Prostate gland (tissue), 2 donors: ENCODE results near the gene DHRS4L2. TPM values are rescaled to one million over a fixed set of nuclear protein-coding genes. Genes with fewer than 3 reads are reported as not detected.
"Not testable (repeated sequence)": the region's sequence is repeated elsewhere in the genome, so short reads cannot be mapped to it uniquely, and the experiment has no call there.

Experiments used
- DNase-seq: peaks from one replicate; pipeline ENCODE4 v3.0.0-alpha.2; 2019; ENCODE audit warnings: low spot score
- H3K27ac ChIP-seq, 2 donors: fragments of 200-600 bp; sonication (generic); 2 replicates each; pipeline ENCODE4 v1.5.1; 2017 to 2019
- H3K27me3 ChIP-seq: fragments of 200-600 bp; sonication (generic); replicated peaks from 2 replicates; pipeline ENCODE4 v1.5.1; 2019; ENCODE audit not compliant: insufficient read depth
- H3K36me3 ChIP-seq, 2 donors: fragments of 200-600 bp; sonication (generic); 1 replicate in 1 of 2; 2 replicates in 1 of 2; pipeline versions ENCODE4 v1.5.1 to v1.8.1; 2017 to 2019
- H3K4me1 ChIP-seq: fragments of 200-600 bp; sonication (generic); replicated peaks from 2 replicates; pipeline ENCODE4 v1.5.1; 2019
- H3K4me3 ChIP-seq, 2 donors: fragments of 200-600 bp; sonication (generic); 2 replicates each; pipeline ENCODE4 v1.5.1; 2017 to 2019
- H3K9me3 ChIP-seq: fragments of 200-600 bp; sonication (generic); 2 replicates; pipeline ENCODE4 v1.5.1; 2017
- CTCF ChIP-seq, 4 experiments: fragments of 200-600 bp in 2 of 4; fragments of 450-650 bp in 2 of 4; sonication (generic) in 2 of 4; IDR thresholded peaks; 1 replicate in 3 of 4; 2 replicates in 1 of 4; pipeline ENCODE4 v1.5.1; 2016 to 2019; ENCODE audit warnings: antibody characterized with exemption in 4 of 4, mild to moderate bottlenecking in 2 of 4, moderate library complexity in 2 of 4
- POLR2A ChIP-seq: fragments of 450-650 bp; IDR thresholded peaks from one replicate; pipeline ENCODE4 v1.6.1; 2016; ENCODE audit warnings: antibody characterized with exemption, mild to moderate bottlenecking
- POLR2AphosphoS5 ChIP-seq: sonication (generic); formaldehyde crosslinking; IDR thresholded peaks from one replicate; pipeline ENCODE4 v1.6.1; 2017; ENCODE audit warnings: antibody characterized with exemption
- WGBS: methylation state at CpG from one replicate; pipeline ENCODE4 v1.1.5; 2018; 5-methylcytosine and 5-hydroxymethylcytosine counted together
- intact Hi-C: fragments of 100-400 bp; cut with DNase I; formaldehyde crosslinking; loops from one replicate; pipeline ENCODE4 v1.14.2; 2022
- total RNA-seq, 2 donors: library from RNA; depleted of rRNA; stranded (reverse); fragments of >200 nt; gene quantifications; one replicate each; pipeline ENCODE4 v1.1.0, GENCODE V29; 2016

Gene DHRS4L2
- total RNA-seq, 2 donors from 2014 or later = 13.1 to 17.9 TPM

GRCh38 chr14:23950411-23951135, 38.2 kb upstream of the DHRS4L2 start:
- H3K4me1 ChIP-seq = peaks cover 5% of the 10 kb centered on the region
- H3K9me3 ChIP-seq = no peaks in the 10 kb centered on the region
- DNase-seq = no peak
- intact Hi-C loops = loop anchor here (5.0 kb wide), 1 partner anchor 318 kb away; no protein-coding TSS in a partner anchor
- H3K4me3 ChIP-seq = no peak overlapping the region
- no peaks in the 10 kb centered on the region for H3K36me3 ChIP-seq
- WGBS = 95% methylated on average over 6 of the region's 6 CpGs
- no peak overlapping the region for H3K27ac ChIP-seq
- H3K27me3 ChIP-seq = no peaks in the 10 kb centered on the region
- TF ChIP-seq POLR2A = no peak
- no peak for TF ChIP-seq POLR2AphosphoS5
- TF ChIP-seq CTCF (IDR thresholded peaks at IDR 0.05) = no peak

GRCh38 chr14:23951136-23951466, 37.6 kb upstream of the DHRS4L2 start:
- DNase-seq, H3K9me3 ChIP-seq, H3K27me3 ChIP-seq, H3K36me3 ChIP-seq, H3K27ac ChIP-seq, H3K4me1 ChIP-seq, H3K4me3 ChIP-seq: not testable (repeated sequence)
- 83% methylated on average over 3 of the region's 3 CpGs for WGBS
- intact Hi-C loops = loop anchor here (5.0 kb wide), 1 partner anchor 319 kb away; no protein-coding TSS in a partner anchor

GRCh38 chr14:23951590-23952201, 37.0 kb upstream of the DHRS4L2 start:
- no peaks in the 10 kb centered on the region for H3K36me3 ChIP-seq
- intact Hi-C loops = loop anchor here (5.0 kb wide), 1 partner anchor 319 kb away; no protein-coding TSS in a partner anchor
- no peaks in the 10 kb centered on the region for H3K27me3 ChIP-seq
- no peak for TF ChIP-seq POLR2AphosphoS5
- no peak for TF ChIP-seq CTCF (IDR thresholded peaks at IDR 0.05)
- no peak for TF ChIP-seq POLR2A
- WGBS = 53% methylated on average over 8 of the region's 8 CpGs
- no peak overlapping the region for H3K27ac ChIP-seq
- H3K9me3 ChIP-seq = no peaks in the 10 kb centered on the region
- H3K4me1 ChIP-seq = peaks cover 5% of the 10 kb centered on the region
- no peak for DNase-seq
- H3K4me3 ChIP-seq = no peak overlapping the region

- 39% methylated on average over 6 of the region's 6 CpGs for WGBS
- H3K27me3 ChIP-seq, H3K36me3 ChIP-seq, H3K4me1 ChIP-seq, H3K9me3 ChIP-seq, DNase-seq: not testable (repeated sequence)
- peak overlapping the region; percentile 86 to 87 for H3K27ac ChIP-seq
- peak overlapping the region; percentile 64 to 68 for H3K4me3 ChIP-seq
- intact Hi-C loops = loop anchor here (5.0 kb wide), 1 partner anchor 321 kb away; no protein-coding TSS in a partner anchor
These were observed 35.6 kb upstream of the DHRS4L2 start for GRCh38 chr14:23953116-23953463.

- peak within 1 kb of the TSS; percentile 64 to 68 for H3K4me3 ChIP-seq
- H3K36me3 ChIP-seq = no peaks in the 10 kb centered on the region
- peak; percentile 77 for DNase-seq
- no peaks in the 10 kb centered on the region for H3K27me3 ChIP-seq
- intact Hi-C loops = loop anchor here (5.0 kb wide), 1 partner anchor 321 kb away; no protein-coding TSS in a partner anchor
- peaks cover 5% of the 10 kb centered on the region for H3K4me1 ChIP-seq
- TF ChIP-seq POLR2A (peak; percentile 38), POLR2AphosphoS5 (peak; percentile 25), CTCF (IDR thresholded peaks at IDR 0.05) (peak; percentile 70 to 81 (median 78))
- under 1% methylated on average over 39 of the region's 44 CpGs for WGBS
- H3K9me3 ChIP-seq = no peaks in the 10 kb centered on the region
- peak within 1 kb of the TSS; percentile 86 to 87 for H3K27ac ChIP-seq
These were observed 35.1 kb upstream of the DHRS4L2 start, which contains the start of gene DHRS4 for GRCh38 chr14:23953464-23954278. Gene DHRS4 (plus strand): TSS chr14:23953770. CDS start chr14:23953789, 19 bp downstream.

- not testable (repeated sequence) for H3K4me1 ChIP-seq, H3K9me3 ChIP-seq, H3K27me3 ChIP-seq, H3K36me3 ChIP-seq, DNase-seq
- peak overlapping the region; percentile 64 to 68 for H3K4me3 ChIP-seq
- WGBS = 9% methylated on average over 6 of the region's 6 CpGs
- intact Hi-C loops = loop anchor here (5.0 kb wide), 1 partner anchor 322 kb away; no protein-coding TSS in a partner anchor
- H3K27ac ChIP-seq = peak overlapping the region; percentile 86 to 87
These were observed 34.5 kb upstream of the DHRS4L2 start for GRCh38 chr14:23954279-23954614.

- DNase-seq = peak; percentile 21
- not testable (repeated sequence) for H3K36me3 ChIP-seq, H3K27me3 ChIP-seq, H3K4me3 ChIP-seq, H3K9me3 ChIP-seq, H3K27ac ChIP-seq, H3K4me1 ChIP-seq
- intact Hi-C loops = loop anchor here (5.0 kb wide), 1 partner anchor 323 kb away; no protein-coding TSS in a partner anchor
- 23% methylated on average over 19 of the region's 20 CpGs for WGBS
These were observed 33.8 kb upstream of the DHRS4L2 start for GRCh38 chr14:23954965-23955364.

GRCh38 chr14:23955811-23956210, 32.9 kb upstream of the DHRS4L2 start:
- DNase-seq, H3K9me3 ChIP-seq, H3K27ac ChIP-seq, H3K36me3 ChIP-seq, intact Hi-C loops, H3K4me3 ChIP-seq, H3K4me1 ChIP-seq, H3K27me3 ChIP-seq: not testable (repeated sequence)
- 93% methylated on average over 2 of the region's 2 CpGs for WGBS
